Measurements from ENCODE around the gene WDR90.

Gene WDR90

DNA sequence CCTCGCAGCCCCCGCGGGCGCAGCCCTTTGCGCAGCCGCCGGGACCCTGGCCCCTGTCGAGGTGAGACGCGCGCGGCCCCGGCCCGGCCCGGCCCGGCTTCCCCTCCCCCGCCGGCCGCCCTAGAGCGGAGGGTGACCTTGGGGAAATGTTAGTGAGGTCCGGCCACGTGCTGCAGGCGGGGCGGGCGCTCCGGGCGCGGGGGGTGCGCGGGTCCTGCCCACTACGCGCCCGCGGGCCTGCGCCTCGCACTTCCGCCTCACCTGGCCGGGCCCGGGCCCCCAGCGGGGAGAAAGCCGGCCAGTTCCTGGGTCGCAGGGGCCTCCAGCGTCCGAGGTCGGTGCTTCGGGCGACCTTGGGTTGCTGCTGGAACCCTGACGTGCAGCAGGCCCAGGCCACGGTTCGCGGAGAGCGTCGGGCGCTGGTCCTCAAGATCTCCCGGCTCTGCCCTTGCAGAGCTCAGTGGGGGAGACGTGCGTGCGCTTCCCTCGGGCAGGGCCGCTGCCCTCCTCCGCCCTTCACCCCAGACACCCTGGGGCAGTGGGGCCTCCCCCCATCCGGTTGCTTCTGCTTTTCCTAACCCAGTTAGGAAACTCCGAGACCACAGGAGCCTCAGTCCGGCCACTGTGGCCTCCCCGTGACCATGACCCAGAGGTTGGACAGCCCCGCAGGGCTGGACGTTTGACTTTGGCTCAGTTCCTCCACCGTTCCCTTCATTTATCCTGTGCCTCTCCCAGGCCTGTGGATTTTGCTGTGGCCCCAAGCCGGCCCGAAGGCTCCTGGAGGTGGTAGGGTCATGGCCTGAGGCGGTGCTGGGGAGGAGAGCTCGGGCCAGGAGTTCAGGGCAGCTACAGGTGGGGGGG is 6.7 kb upstream of the WDR90 start:
- peak overlapping the region; percentile 98 for H3K4me3 ChIP-seq
- DNase-seq (ENCODE audit: low spot score): no peak
- H3K27ac ChIP-seq: peak overlapping the region; percentile 73 to 93
- TF ChIP-seq, protein P1, sequence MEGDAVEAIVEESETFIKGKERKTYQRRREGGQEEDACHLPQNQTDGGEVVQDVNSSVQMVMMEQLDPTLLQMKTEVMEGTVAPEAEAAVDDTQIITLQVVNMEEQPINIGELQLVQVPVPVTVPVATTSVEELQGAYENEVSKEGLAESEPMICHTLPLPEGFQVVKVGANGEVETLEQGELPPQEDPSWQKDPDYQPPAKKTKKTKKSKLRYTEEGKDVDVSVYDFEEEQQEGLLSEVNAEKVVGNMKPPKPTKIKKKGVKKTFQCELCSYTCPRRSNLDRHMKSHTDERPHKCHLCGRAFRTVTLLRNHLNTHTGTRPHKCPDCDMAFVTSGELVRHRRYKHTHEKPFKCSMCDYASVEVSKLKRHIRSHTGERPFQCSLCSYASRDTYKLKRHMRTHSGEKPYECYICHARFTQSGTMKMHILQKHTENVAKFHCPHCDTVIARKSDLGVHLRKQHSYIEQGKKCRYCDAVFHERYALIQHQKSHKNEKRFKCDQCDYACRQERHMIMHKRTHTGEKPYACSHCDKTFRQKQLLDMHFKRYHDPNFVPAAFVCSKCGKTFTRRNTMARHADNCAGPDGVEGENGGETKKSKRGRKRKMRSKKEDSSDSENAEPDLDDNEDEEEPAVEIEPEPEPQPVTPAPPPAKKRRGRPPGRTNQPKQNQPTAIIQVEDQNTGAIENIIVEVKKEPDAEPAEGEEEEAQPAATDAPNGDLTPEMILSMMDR (IDR thresholded peaks at IDR 0.05): no peak

DNA sequence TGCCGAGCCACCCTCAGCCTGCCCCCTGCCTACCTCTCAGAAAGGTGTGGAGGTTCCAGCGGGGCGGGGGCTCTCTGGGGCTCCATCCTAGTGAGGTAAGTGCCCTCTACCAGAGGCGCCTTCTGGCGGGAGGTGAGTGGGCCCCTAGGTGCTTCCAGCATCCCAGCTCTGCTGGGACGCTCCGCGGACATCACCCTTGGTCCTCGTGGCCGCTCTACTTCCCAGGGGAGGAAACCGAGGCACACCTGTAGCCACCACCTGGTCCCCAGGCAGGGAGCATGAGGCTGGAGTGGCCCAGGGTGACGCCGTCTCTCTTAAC is 6.2 kb upstream of the WDR90 start:
- DNase-seq (ENCODE audit: low spot score): no peak
- Histone ChIP-seq H3K27ac (peak overlapping the region in 1 of 2 donors; percentile 93), H3K4me3 (peak overlapping the region; percentile 98)
- TF ChIP-seq, protein P1 (IDR thresholded peaks at IDR 0.05): no peak

DNA sequence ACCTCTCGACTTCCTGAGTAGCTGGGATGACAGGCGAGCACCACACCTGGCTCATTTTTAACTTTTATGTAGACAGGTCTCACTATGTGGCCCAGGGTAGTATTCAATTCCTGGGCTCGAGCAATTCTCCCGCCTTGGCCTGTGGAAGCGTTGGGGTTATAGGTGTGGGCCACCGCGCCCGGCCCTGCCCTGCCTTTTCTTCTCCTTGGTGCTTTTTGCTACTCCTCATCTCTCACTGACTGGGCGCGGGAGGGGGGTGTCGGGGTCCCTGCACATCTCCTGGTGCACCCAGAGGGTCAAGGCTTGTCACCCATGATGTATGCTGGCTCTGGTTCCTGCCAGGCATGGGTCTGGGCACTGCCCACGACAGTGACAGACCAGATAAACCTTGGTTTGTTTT is 4.6 kb upstream of the WDR90 start:
- TF ChIP-seq, protein P1 (IDR thresholded peaks at IDR 0.05): no peak
- H3K4me3 ChIP-seq: no peak overlapping the region
- no peak overlapping the region for H3K27ac ChIP-seq
- DNase-seq (ENCODE audit: low spot score): no peak

DNA sequence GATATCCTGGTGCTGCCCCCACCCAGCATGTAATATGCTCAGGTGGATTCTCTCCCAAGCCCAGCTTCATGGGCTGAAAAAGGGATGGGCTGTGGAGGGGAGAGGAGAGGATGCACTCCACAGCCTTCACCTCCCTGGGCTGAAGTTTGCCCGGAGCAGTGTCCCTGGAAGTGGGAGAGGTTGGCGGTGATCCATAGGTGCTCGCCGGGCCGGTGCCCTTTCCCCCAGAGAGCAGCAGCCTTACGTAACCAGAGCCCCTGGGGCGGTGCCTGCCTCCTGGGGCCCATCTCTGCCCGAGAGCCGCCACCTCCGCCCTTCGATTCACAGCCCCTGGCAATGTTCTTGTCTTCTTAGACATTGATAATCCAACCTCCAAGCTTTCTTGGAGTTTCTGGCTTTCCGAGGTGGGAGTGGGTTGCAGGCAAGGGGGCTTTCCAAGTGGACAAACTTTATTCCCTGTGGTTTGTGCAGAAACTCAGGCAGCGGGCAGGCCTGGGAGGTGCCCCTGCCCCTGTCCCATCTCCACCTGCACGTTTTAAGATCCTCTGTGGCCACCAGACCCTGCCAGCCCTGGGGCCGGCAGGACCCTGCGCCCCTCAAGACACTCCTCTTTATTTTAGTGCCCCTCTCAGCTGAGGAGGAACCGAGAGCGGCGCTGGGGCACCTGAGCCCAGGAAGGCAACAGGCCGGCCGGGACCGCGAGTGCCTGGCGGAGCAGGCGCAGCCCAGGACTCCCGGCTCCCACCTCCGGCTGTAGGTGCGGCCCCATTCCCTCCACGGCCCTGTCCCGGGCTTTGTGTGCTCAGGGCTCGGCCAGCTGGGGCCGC is 3.1 kb upstream of the WDR90 start:
- Histone ChIP-seq H3K27ac (no peak overlapping the region), H3K4me3 (no peak overlapping the region)
- TF ChIP-seq, protein P1 (IDR thresholded peaks at IDR 0.05): no peak
- DNase-seq (ENCODE audit: low spot score): no peak

DNA sequence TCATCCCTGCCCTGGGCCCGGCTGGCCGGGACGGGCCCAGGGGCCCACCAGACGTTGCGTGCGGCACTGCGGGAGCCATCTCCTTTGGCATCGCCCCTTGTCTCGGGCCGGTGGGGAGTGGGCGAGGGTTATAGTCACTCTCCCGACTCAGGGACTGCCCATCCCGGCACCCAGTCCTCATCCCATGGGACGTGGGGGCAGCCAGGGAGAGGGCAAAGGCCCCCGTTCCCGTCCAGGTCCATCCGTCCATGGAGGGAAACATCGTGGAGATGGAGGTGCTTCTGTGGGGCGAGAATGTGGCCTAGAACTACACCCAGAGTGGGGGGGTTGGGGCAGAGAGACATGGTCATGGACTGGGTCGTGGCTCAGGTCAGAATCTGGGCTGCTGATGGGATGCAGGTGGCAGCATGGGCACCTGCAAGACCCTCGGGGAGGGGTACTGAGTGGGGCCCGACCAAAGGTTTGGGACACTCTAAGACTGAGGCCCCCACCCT is 2.4 kb upstream of the WDR90 start:
- Histone ChIP-seq H3K4me3 (no peak overlapping the region), H3K27ac (no peak overlapping the region)
- no peak for DNase-seq (ENCODE audit: low spot score)
- TF ChIP-seq, protein P1 (IDR thresholded peaks at IDR 0.05): no peak

DNA sequence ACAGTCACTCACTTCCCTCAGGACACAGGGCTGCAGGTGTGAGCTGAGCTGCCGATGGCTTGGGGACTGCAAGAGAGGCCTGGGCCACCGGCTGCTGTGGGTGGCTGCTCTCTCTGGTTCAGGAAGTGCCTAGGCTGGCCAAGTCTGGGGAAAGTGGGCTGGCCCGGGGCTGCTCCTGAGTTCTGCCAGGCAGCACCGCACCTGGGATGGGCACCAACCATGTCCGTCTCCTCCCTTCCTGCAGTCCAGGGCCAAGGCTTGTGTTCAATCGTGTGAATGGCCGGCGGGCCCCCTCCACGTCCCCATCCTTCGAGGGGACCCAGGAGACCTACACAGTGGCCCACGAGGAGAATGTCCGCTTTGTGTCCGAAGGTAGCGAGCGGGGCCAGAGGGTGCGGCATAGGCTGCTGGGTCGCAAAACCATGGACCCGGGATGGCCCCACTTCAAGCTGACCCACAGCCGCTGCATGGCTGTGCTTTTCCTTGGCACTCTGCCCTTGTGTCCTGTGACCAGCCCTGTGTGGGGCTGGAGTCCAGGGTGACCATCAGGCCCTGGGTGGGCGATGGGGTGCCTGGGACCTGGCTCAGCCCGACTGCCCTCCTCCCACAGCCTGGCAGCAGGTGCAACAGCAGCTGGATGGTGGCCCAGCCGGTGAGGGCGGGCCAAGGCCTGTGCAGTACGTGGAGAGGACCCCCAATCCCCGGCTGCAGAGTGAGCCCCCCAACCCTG is 1.8 kb upstream of the WDR90 start:
- H3K27ac ChIP-seq: no peak overlapping the region
- TF ChIP-seq, protein P1 (IDR thresholded peaks at IDR 0.05): no peak
- peak overlapping the region; percentile 78 for H3K4me3 ChIP-seq
- DNase-seq (ENCODE audit: low spot score): no peak

All from coronary artery (tissue), 2 donors.